SK-N-SH (cell line): ENCODE results near the gene CNTN4. TPM values are rescaled to one million over a fixed set of nuclear protein-coding genes. Genes with fewer than 3 reads are reported as not detected.

Experiments
- CTCF ChIA-PET: fragments of 300-600, 350-600 bp; formaldehyde crosslinking; extraction: SDS; loops from one replicate; lab custom pipeline; 2021; lab: Yijun Ruan, JAX
- POLR2A ChIA-PET: fragments of 350-600 bp; sonication (Branson Sonifier 250); formaldehyde crosslinking; extraction: SDS; loops from one replicate; lab custom pipeline; 2020; ENCODE audit warnings: antibody characterized with exemption, inconsistent platforms; lab: Yijun Ruan, JAX
- DNase-seq: peaks from one replicate; pipeline ENCODE4 v3.0.0; 2012
- H2AFZ ChIP-seq: fragments of 200-600 bp; sonication (generic); 2 replicates; pipeline ENCODE4 v1.8.1; 2016; ENCODE audit warnings: antibody characterized with exemption, mild to moderate bottlenecking, low read depth
- H3F3A ChIP-seq: fragments of 200-600 bp; sonication (generic); replicated peaks from 2 replicates; pipeline ENCODE3; 2016; ENCODE audit warnings: antibody characterized with exemption, mild to moderate bottlenecking; ENCODE audit not compliant: insufficient read depth
- H3K27ac ChIP-seq, 2 experiments: fragments of 200-500 bp in 1 of 2; fragments of 200-600 bp in 1 of 2; sonication (Bioruptor generic) in 1 of 2; sonication (generic), shearing (Covaris generic) in 1 of 2; 2 replicates each; pipeline versions ENCODE4 v1.5.1 to v1.6.1; 2014 to 2016; ENCODE audit warnings: low read depth in 2 of 2, inconsistent platforms in 1 of 2, low read length in 1 of 2, mild to moderate bottlenecking in 1 of 2, mixed read lengths in 1 of 2
- H3K27me3 ChIP-seq: fragments of 200-600 bp; sonication (generic), shearing (Covaris generic); 2 replicates; pipeline ENCODE4 v1.6.1; 2016; ENCODE audit warnings: mixed run types; ENCODE audit not compliant: insufficient read depth
- H3K36me3 ChIP-seq, 2 experiments: fragments of 200-500 bp in 1 of 2; fragments of 200-600 bp in 1 of 2; sonication (Bioruptor generic) in 1 of 2; sonication (generic) in 1 of 2; replicated peaks in 1 of 2; 2 replicates each; pipeline versions ENCODE3 to v1.5.1; 2014 to 2016; ENCODE audit warnings: low read length in 1 of 2, mild to moderate bottlenecking in 1 of 2; ENCODE audit not compliant: insufficient read depth in 2 of 2, control insufficient read depth in 1 of 2
- H3K4me1 ChIP-seq, 2 experiments: fragments of 200-500 bp in 1 of 2; fragments of 200-600 bp in 1 of 2; sonication (Bioruptor generic) in 1 of 2; sonication (generic), shearing (Covaris generic) in 1 of 2; 2 replicates each; pipeline versions ENCODE4 v1.5.1 to v1.6.1; 2014 to 2016; ENCODE audit warnings: low read depth in 1 of 2, low read length in 1 of 2, mixed run types in 1 of 2; ENCODE audit not compliant: insufficient read depth in 2 of 2, control insufficient read depth in 1 of 2
- H3K4me2 ChIP-seq: fragments of 200-600 bp; sonication (generic), shearing (Covaris generic); 2 replicates; pipeline ENCODE4 v1.6.1; 2017; ENCODE audit warnings: mixed run types
- H3K4me3 ChIP-seq, 2 experiments: fragments of 200-500 bp in 1 of 2; fragments of 200-600 bp in 1 of 2; sonication (Bioruptor generic) in 1 of 2; sonication (generic), shearing (Covaris generic) in 1 of 2; 2 replicates each; pipeline versions ENCODE4 v1.5.1 to v1.8.1; 2014 to 2016; ENCODE audit warnings: low read depth in 2 of 2, inconsistent platforms in 1 of 2, low read length in 1 of 2, mild to moderate bottlenecking in 1 of 2, mixed read lengths in 1 of 2, moderate library complexity in 1 of 2
- H3K79me2 ChIP-seq: fragments of 200-600 bp; sonication (generic); 2 replicates; pipeline ENCODE4 v1.8.1; 2017; ENCODE audit warnings: mild to moderate bottlenecking; ENCODE audit not compliant: insufficient read depth
- H3K9ac ChIP-seq: fragments of 200-600 bp; sonication (generic); 2 replicates; pipeline ENCODE4 v1.6.1; 2017; ENCODE audit warnings: mixed run types
- H3K9me2 ChIP-seq: fragments of 200-600 bp; sonication (generic); 2 replicates; pipeline ENCODE4 v1.6.1; 2017; ENCODE audit warnings: mixed run types
- H3K9me3 ChIP-seq: fragments of 200-600 bp; sonication (generic); 2 replicates; pipeline ENCODE4 v1.6.1; 2017; ENCODE audit warnings: mixed run types, mild to moderate bottlenecking, moderate library complexity
- H4K20me1 ChIP-seq: fragments of 200-600 bp; sonication (generic); 2 replicates; pipeline ENCODE4 v1.6.1; 2017; ENCODE audit warnings: mild to moderate bottlenecking, mixed run types; ENCODE audit not compliant: insufficient read depth
- CTCF ChIP-seq: fragments of 200-600 bp; sonication (generic); IDR thresholded peaks from 2 replicates; pipeline ENCODE4 v1.6.1; 2017; ENCODE audit warnings: antibody characterized with exemption, mild to moderate bottlenecking, moderate library complexity
- EP300 ChIP-seq, 2 experiments: IDR thresholded peaks; 2 replicates each; pipeline versions ENCODE4 v1.4.0 to v1.6.1; 2012; ENCODE audit warnings: borderline replicate concordance in 1 of 2, low read depth in 1 of 2, low read length in 1 of 2
- EZH2phosphoT487 ChIP-seq: fragments of 200-600 bp; sonication (generic); IDR thresholded peaks from 2 replicates; pipeline ENCODE4 v1.6.1; 2017; ENCODE audit warnings: low read depth, mixed run types, mild to moderate bottlenecking, antibody characterized with exemption, moderate library complexity, borderline replicate concordance
- FOXM1 ChIP-seq: IDR thresholded peaks from 2 replicates; pipeline ENCODE4 v1.4.0; 2012; ENCODE audit warnings: low read depth, mild to moderate bottlenecking
- GATA2 ChIP-seq: sonication (generic); formaldehyde crosslinking; IDR thresholded peaks from 2 replicates; pipeline ENCODE4 v1.5.0; 2020; ENCODE audit warnings: mild to moderate bottlenecking, missing genetic modification reagents
- IRF3 ChIP-seq: fragments of 150-350 bp; IDR thresholded peaks from 2 replicates; pipeline ENCODE4 v1.6.1; 2016; ENCODE audit warnings: mild to moderate bottlenecking, low read depth, low read length
- JUND ChIP-seq: IDR thresholded peaks from 2 replicates; pipeline ENCODE4 v1.4.0; 2012
- MAX ChIP-seq: IDR thresholded peaks from 2 replicates; pipeline ENCODE4 v1.4.0; 2012; ENCODE audit warnings: low read depth
- MEF2A ChIP-seq: IDR thresholded peaks from 2 replicates; pipeline ENCODE4 v1.4.0; 2012; ENCODE audit warnings: low read depth, borderline replicate concordance
- MXI1 ChIP-seq: IDR thresholded peaks from 2 replicates; pipeline ENCODE4 v1.6.1; 2012; ENCODE audit warnings: mild to moderate bottlenecking, low read depth, low read length, improper control_type of control experiment
- NFIC ChIP-seq: IDR thresholded peaks from 2 replicates; pipeline ENCODE4 v1.4.0; 2012; ENCODE audit warnings: borderline replicate concordance
- NRF1 ChIP-seq: IDR thresholded peaks from 2 replicates; pipeline ENCODE4 v1.6.1; 2012; ENCODE audit warnings: low read depth, mild to moderate bottlenecking, low read length
- RCOR1 ChIP-seq: fragments of 150-350 bp; IDR thresholded peaks from 2 replicates; pipeline ENCODE4 v1.6.1; 2017; ENCODE audit warnings: antibody characterized with exemption, low read length
- REST ChIP-seq: IDR thresholded peaks from 2 replicates; pipeline ENCODE4 v1.6.1; 2012; ENCODE audit warnings: mild to moderate bottlenecking, low read depth, low read length, moderate library complexity
- RXRA ChIP-seq: IDR thresholded peaks from 2 replicates; pipeline ENCODE4 v1.4.0; 2012; ENCODE audit warnings: low read depth, mild to moderate bottlenecking, borderline replicate concordance
- SMC3 ChIP-seq: IDR thresholded peaks from 2 replicates; pipeline ENCODE4 v1.6.1; 2012; ENCODE audit warnings: low read depth, low read length, improper control_type of control experiment
- USF1 ChIP-seq: IDR thresholded peaks from 2 replicates; pipeline ENCODE4 v1.4.0; 2012; ENCODE audit warnings: low read depth, borderline replicate concordance
- USF2 ChIP-seq: fragments of 150-350 bp; IDR thresholded peaks from 2 replicates; pipeline ENCODE4 v1.6.1; 2017; ENCODE audit warnings: antibody characterized with exemption, low read length, low read depth, borderline replicate concordance
- ZBTB33 ChIP-seq: IDR thresholded peaks from 2 replicates; pipeline ENCODE4 v1.4.0; 2012; ENCODE audit warnings: low read depth, borderline replicate concordance
- WGBS: methylation state at CpG from one replicate; pipeline ENCODE4 v1.1.6; 2017; ENCODE audit warnings: low lambda C conversion rate; 5-methylcytosine and 5-hydroxymethylcytosine counted together
- polyA plus RNA-seq, 3 experiments: library from polyadenylated mRNA; depleted of rRNA; stranded (reverse); fragments of >200 nt; gene quantifications; 2 replicates each; pipeline ENCODE4 v1.2.3, GENCODE V29; 2012

Gene CNTN4
- polyA plus RNA-seq, 1 of the 3 experiments (the other 2 are of a cell fraction): 0.12 TPM

- CTCF ChIA-PET: no interaction called here
These were observed 105.4 kb downstream of the CNTN4 start for GRCh38 chr3:2204054-2204453.

More at GRCh38 chr3:2204054-2204453, 105.4 kb downstream of the CNTN4 start:
- Histone ChIP-seq H3K79me2 (no peaks in the 10 kb centered on the region), H2AFZ (no peak overlapping the region), H3K36me3 (no peaks in the 10 kb centered on the region), H3K4me2 (no peak overlapping the region), H3F3A (no peaks in the 10 kb centered on the region), H4K20me1 (no peaks in the 10 kb centered on the region), H3K27ac (no peak overlapping the region), H3K4me1 (no peaks in the 10 kb centered on the region), H3K27me3 (no peaks in the 10 kb centered on the region), H3K9me3 (no peaks in the 10 kb centered on the region; the same call in 1 of the 2 replicates), H3K4me3 (no peak overlapping the region), H3K9me2 (no peaks in the 10 kb centered on the region), H3K9ac (no peak overlapping the region)
- 26% methylated on average over 1 of the region's 1 CpG for WGBS
- no peak for DNase-seq
- TF ChIP-seq CTCF (no peak), ZBTB33 (no peak), GATA2 (CRISPR knock-in tag) (no peak), USF2 (no peak), RCOR1 (no peak), NRF1 (no peak), MEF2A (no peak), EZH2phosphoT487 (no peak), EP300 (IDR thresholded peaks at IDR 0.05; ENCODE audit: borderline replicate concordance in 1 of 2, low read depth in 1 of 2, low read length in 1 of 2) (no peak), REST (no peak), SMC3 (no peak), JUND (no peak), MXI1 (no peak), RXRA (no peak), NFIC (no peak), FOXM1 (no peak), USF1 (no peak), MAX (no peak), IRF3 (no peak)
- POLR2A ChIA-PET: no interaction called here
